Measurements from ENCODE around the gene ALS2. TPM values are rescaled to one million over a fixed set of nuclear protein-coding genes. Genes with fewer than 3 reads are reported as not detected.

Gene ALS2
- total RNA-seq, 1 experiment from 2014 or later: 28.1 TPM

DNA sequence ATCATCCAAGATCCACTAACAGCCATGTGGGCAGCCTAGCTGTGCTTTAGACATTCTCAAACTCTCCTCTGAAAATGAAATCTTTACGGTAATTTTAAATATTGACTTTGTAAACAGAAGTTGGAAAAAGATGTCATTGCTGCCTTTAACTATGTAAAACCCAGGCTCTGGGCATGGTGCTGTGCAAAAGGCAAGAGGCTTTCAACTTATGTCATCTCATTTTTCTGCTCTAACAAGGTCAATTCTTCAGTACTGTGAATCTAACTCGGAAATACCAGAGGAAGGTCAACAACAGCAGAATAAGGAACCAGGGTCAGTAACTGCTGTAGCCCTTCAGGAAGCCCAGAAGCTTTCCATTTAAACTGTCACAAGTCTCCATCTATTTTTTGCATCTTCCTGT, 45.2 kb downstream of the ALS2 start (continued):
- TF ChIP-seq CTCF (IDR thresholded peaks at IDR 0.05 in 2 of 3, conservative IDR thresholded peaks at IDR 0.05 in 1 of 3; ENCODE audit: borderline replicate concordance in 1 of 3, insufficient read depth in 1 of 3, low read depth in 2 of 3, low read length in 2 of 3) (no peak), CEBPB (IDR thresholded peaks at IDR 0.05; ENCODE audit: low read depth) (no peak), ATF3 (IDR thresholded peaks at IDR 0.05) (no peak)

GRCh38 chr2:201734111-201734510, 46.6 kb downstream of the ALS2 start:
- H3K9me2 ChIP-seq (ENCODE audit: insufficient read depth): no peaks in the 10 kb centered on the region
- H3K4me2 ChIP-seq (ENCODE audit: low read length): no peak overlapping the region
- H3K4me1 ChIP-seq (ENCODE audit: control insufficient read depth in 1 of 2, insufficient read depth in 2 of 2, low read length in 2 of 2): no peaks in the 10 kb centered on the region
- CTCF ChIA-PET: no interaction called here
- no peak overlapping the region for H3K27ac ChIP-seq (ENCODE audit: low read depth, low read length)
- POLR2A ChIA-PET: no interaction called here
- no peak overlapping the region for H3K9ac ChIP-seq (ENCODE audit: low read length)
- H3K36me3 ChIP-seq (ENCODE audit: control insufficient read depth in 1 of 2, insufficient read depth in 2 of 2, low read length in 2 of 2): peaks cover 10% of the 10 kb centered on the region in 2 experiments; a peak in 2 of 4 replicates
- BruUV-seq (replicated peaks): no TSS peak
- H2AFZ ChIP-seq (ENCODE audit: low read depth, low read length, poor library complexity, severe bottlenecking): no peak overlapping the region
- no peaks in the 10 kb centered on the region for H3K27me3 ChIP-seq (ENCODE audit: insufficient read depth, low read length)
- TF ChIP-seq ZBTB33 (IDR thresholded peaks at IDR 0.05; ENCODE audit: extremely low read depth, insufficient replicate concordance, low read length): no peak
- no peak for TF ChIP-seq CEBPB (IDR thresholded peaks at IDR 0.05; ENCODE audit: low read depth)
- TF ChIP-seq ELF1 (IDR thresholded peaks at IDR 0.05; ENCODE audit: borderline replicate concordance, low read depth): no peak
- TF ChIP-seq SP1 (IDR thresholded peaks at IDR 0.05; ENCODE audit: low read depth): no peak
- TF ChIP-seq CBX3 (IDR thresholded peaks at IDR 0.05; ENCODE audit: low read depth): no peak
- no peak for TF ChIP-seq TCF7L2 (IDR thresholded peaks at IDR 0.05; ENCODE audit: borderline replicate concordance, extremely low read depth, insufficient read depth, insufficient read length)
- H4K20me1 ChIP-seq (ENCODE audit: insufficient read depth): no peaks in the 10 kb centered on the region
- H3K9me3 ChIP-seq (ENCODE audit: control insufficient read depth in 1 of 2, insufficient read depth in 1 of 2, low read depth in 1 of 2, low read length in 2 of 2): no peaks in the 10 kb centered on the region
- no peak for DNase-seq (ENCODE audit: low read depth, low spot score)
- intact Hi-C loops (cut with micrococcal nuclease): no loop called here
- no peak overlapping the region for H3K4me3 ChIP-seq (replicated peaks in 1 of 2; ENCODE audit: low read depth in 1 of 2, low read length in 2 of 2)
- RAD21 ChIA-PET (ENCODE audit: low non-redundant PET in 1 of 2, low total read pairs in 2 of 2, uncharacterized antibody in 2 of 2, unreplicated experiment in 2 of 2): no interaction called here
- no peaks in the 10 kb centered on the region for H3K79me2 ChIP-seq (ENCODE audit: insufficient read depth, low read length)
- ATAC-seq: no peak
